Measurements from ENCODE around the gene FAM47E. TPM values are rescaled to one million over a fixed set of nuclear protein-coding genes. Genes with fewer than 3 reads are reported as not detected.
A peak's percentile ranks its signal among the peaks of the same experiment; 100 is the strongest.
"Not testable (repeated sequence)": the region's sequence is repeated elsewhere in the genome, so short reads cannot be mapped to it uniquely, and the experiment has no call there.

Gene FAM47E
- total and polyA plus RNA-seq, 11 donors: 0.36 to 4.9 (median 2.5) TPM

GRCh38 chr4:76279462-76279861, 27.9 kb downstream of the FAM47E start:
- H3K4me1 ChIP-seq: peaks cover 0 to 8% (median 0%) of the 10 kb centered on the region in 12 donors
- no peak for DNase-seq
- TF ChIP-seq POLR2A (IDR thresholded peaks at IDR 0.05) (no peak), CTCF (IDR thresholded peaks at IDR 0.05) (peak in 1 of 12 donors; percentile 16)
- H3K9me3 ChIP-seq: no peaks in the 10 kb centered on the region
- 71 to 83% (median 79%) methylated on average over 4 of the region's 4 CpGs for WGBS, 4 donors
- no peak overlapping the region for H3K4me3 ChIP-seq
- H3K27me3 ChIP-seq: no peaks in the 10 kb centered on the region
- no peak overlapping the region for H3K27ac ChIP-seq
- no peak for ATAC-seq
- no peaks in the 10 kb centered on the region for H3K36me3 ChIP-seq
- intact Hi-C loops (cut with DNase I): loop anchor here in 1 of 10 donors (10.0 kb wide), 1 partner anchor 115 kb away; no protein-coding TSS in a partner anchor

- WGBS, 4 donors: 68 to 74% (median 72%) methylated on average over 6 of the region's 6 CpGs
- peaks cover 0 to 2% (median 0%) of the 10 kb centered on the region in 12 donors for H3K9me3 ChIP-seq
- DNase-seq (no peak), ATAC-seq (peak in 1 of 4 donors; percentile 47)
- no peaks in the 10 kb centered on the region for H3K36me3 ChIP-seq
- TF ChIP-seq POLR2A (IDR thresholded peaks at IDR 0.05) (no peak), CTCF (IDR thresholded peaks at IDR 0.05) (no peak)
- H3K27ac ChIP-seq: no peak overlapping the region
- H3K4me3 ChIP-seq: no peak overlapping the region
- peaks cover 0 to 8% (median 0%) of the 10 kb centered on the region in 12 donors for H3K4me1 ChIP-seq
- intact Hi-C loops (cut with DNase I): no loop called here
- no peaks in the 10 kb centered on the region for H3K27me3 ChIP-seq
These were observed 29.2 kb downstream of the FAM47E start for GRCh38 chr4:76280488-76281441.

- 43 to 61% (median 54%) methylated on average over 6 of the region's 6 CpGs for WGBS, 4 donors
These were observed 30.1 kb downstream of the FAM47E start for GRCh38 chr4:76281594-76281993.

GRCh38 chr4:76282941-76283689, 31.6 kb downstream of the FAM47E start:
- DNase-seq: no peak
- no peaks in the 10 kb centered on the region for H3K27me3 ChIP-seq
- H3K9me3 ChIP-seq: peaks cover 0 to 9% (median 0%) of the 10 kb centered on the region in 12 donors
- H3K27ac ChIP-seq: no peak overlapping the region
- peaks cover 0 to 8% (median 0%) of the 10 kb centered on the region in 12 donors for H3K4me1 ChIP-seq
- no peaks in the 10 kb centered on the region for H3K36me3 ChIP-seq
- TF ChIP-seq CTCF (IDR thresholded peaks at IDR 0.05): no peak
- no peak for TF ChIP-seq POLR2A (IDR thresholded peaks at IDR 0.05)
- intact Hi-C loops (cut with DNase I): no loop called here
- 82 to 89% (median 84%) methylated on average over 6 of the region's 6 CpGs for WGBS, 4 donors
- no peak for ATAC-seq
- no peak overlapping the region for H3K4me3 ChIP-seq

More at GRCh38 chr4:76281594-76281993, 30.1 kb downstream of the FAM47E start:
- H3K27me3 ChIP-seq; H3K9me3 ChIP-seq; H3K27ac ChIP-seq; H3K4me3 ChIP-seq; H3K36me3 ChIP-seq; intact Hi-C loops (cut with DNase I); H3K4me1 ChIP-seq: not testable (repeated sequence)
- DNase-seq (peak in 3 of 5 donors; percentile 24 to 63 (median 36)), ATAC-seq (peak in 1 of 4 donors; percentile 42)

Measured in heart left ventricle (tissue), 16 donors.